GM12892 (cell line): Measurements from ENCODE around the gene CSRNP2.

Experiments
- DNase-seq: peaks from one replicate; pipeline ENCODE4 v3.0.0; 2011; ENCODE audit not compliant: insufficient read length
- FAIRE-seq: peaks from 2 replicates; lab custom pipeline; 2011; peaks lifted over from hg19 to GRCh38; lab: Jason Lieb, UNC
- POLR2A ChIP-seq: IDR thresholded peaks from 2 replicates; pipeline ENCODE4 v1.6.1; 2011; ENCODE audit warnings: low read depth, low read length, control low read depth
- POLR2AphosphoS5 ChIP-seq: IDR thresholded peaks from 2 replicates; pipeline ENCODE4 v1.6.1; 2011; ENCODE audit warnings: low read depth, low read length, control low read depth
- TAF1 ChIP-seq: IDR thresholded peaks from 2 replicates; pipeline ENCODE4 v1.6.1; 2011; ENCODE audit warnings: low read depth, mild to moderate bottlenecking, control low read depth, low read length, borderline replicate concordance

The CSRNP2 gene

DNA sequence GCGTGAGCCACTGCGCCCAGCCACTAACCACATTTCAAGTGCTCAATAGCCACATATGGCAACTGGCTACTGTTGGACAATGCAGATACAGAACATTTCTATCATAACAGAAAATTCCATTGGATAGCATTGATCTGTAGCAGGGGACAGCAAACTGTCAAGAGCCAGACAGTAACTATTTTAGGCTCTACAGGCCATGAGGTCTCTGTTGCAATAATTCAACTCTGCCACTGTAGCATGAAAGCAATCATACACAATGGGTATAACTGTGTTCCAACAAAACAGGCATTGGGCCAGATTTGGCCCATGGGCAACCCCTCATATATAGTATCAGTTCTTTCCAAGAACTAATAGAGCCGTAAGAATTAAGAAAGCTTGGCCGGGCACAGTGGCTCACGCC is 8.0 kb downstream of the CSRNP2 start:
- DNase-seq, result no peak

DNA sequence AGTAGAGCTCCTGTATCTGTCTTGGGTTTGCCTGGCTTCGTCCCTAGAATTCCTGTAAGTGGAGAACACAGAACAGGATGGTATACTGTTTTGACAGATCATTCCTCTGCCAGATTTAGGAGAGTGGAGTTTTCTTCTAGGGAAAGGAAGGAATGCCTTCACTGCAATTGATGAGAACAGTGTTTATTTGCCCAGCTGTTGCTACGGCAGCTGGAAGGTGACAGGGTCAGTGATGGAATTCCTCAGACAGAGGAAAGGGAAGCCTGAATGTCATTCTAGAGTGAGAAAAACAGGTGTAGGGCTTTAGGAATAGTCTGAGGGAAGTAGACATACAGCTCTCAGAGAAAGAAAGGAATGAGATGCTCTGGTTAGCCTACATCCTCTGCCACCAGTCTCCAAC is 11.7 kb downstream of the CSRNP2 start:
- no peak for FAIRE-seq
- TF ChIP-seq POLR2A (no peak), POLR2AphosphoS5 (no peak), TAF1 (no peak)
- no peak for DNase-seq

More for the DNA sequence above, 8.0 kb downstream of the CSRNP2 start:
- TF ChIP-seq TAF1 (no peak), POLR2A (no peak), POLR2AphosphoS5 (no peak)
- FAIRE-seq, result no peak

DNA sequence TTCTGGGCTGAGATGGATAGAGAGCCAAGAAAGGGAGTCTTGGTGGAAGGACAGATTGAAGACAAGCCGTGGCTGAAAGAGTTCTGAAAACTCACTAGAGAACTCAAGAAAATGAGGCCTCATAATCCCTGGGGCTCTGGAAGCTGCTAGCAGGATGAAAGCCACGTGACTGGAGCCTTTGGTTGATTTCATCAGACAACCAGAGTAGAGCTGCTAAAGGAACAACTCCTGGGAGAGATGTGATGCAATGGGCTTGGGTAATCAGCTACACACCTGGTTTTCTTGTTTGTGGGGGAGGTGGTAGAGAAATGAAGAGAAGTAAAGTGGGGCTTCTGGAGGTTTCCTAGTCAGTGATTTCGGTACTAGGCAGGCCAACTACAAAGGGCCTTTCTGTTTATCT is 13.4 kb downstream of the CSRNP2 start:
- DNase-seq (no peak), FAIRE-seq (no peak)
- TF ChIP-seq POLR2A, result no peak
- TF ChIP-seq TAF1, result no peak
- TF ChIP-seq POLR2AphosphoS5, result no peak

DNA sequence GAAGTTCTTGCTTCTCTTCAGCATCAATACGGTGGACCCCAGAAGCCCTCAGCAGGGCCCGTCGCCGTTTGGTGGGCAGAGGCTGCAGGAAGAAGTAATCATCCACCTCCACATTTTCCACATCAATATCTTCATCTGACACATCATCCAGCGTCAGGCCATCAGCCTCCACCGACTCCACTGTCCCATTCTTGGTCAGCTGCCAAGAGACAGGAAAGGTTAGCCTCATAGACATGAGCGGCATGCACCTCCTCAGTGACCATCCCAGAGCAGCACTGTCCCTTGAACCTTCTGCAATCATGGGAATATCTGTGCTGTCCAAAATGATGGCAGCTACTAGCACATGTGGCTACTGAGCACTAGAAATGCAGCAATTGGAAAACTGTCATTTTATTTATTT is 15.6 kb downstream of the CSRNP2 start:
- TF ChIP-seq POLR2AphosphoS5, result no peak
- TF ChIP-seq POLR2A, result no peak
- TF ChIP-seq TAF1, result no peak
- DNase-seq, result no peak
- no peak for FAIRE-seq

DNA sequence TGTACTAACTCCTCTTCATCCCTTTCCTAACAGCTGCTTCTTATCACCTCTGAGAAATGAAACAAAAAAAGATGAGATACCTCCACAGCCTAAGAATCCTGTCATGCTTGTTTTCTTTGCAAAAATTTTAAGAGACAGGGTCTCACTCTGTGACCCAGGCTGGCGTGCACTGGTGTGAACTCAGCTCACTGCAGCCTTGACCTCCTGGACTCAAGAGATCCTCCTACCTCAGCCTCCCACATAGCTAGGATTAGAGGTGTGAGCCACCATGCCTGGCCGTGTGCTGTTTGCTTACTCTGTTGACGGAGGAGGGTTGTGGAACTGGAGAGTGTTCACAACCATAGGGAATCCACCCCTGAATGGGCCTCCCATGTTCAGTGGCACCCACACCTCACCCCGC is 16.2 kb downstream of the CSRNP2 start:
- FAIRE-seq (no peak), DNase-seq (no peak)
- no peak for TF ChIP-seq POLR2A
- no peak for TF ChIP-seq TAF1

DNA sequence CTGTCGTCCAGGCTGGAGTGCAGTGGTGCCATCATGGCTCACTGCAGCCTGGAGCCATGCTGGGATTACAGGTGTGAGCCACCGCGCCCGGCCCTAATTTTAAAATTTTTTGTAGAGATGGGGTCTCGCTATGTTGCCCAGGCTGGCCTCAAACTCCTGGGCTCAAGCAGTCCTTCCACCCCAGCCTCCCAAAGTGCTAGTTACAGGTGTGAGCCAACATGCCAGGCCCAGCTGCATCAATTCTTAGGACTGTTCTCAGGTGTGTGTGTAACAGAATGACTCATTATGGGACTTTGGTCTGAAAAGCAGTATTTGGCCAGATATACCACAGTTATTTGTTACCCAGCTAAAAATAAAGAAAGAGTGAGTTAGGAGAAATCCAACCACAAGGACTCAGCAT is 17.9 kb downstream of the CSRNP2 start:
- DNase-seq (no peak), FAIRE-seq (no peak)
- TF ChIP-seq POLR2A (no peak), POLR2AphosphoS5 (no peak), TAF1 (no peak)

DNA sequence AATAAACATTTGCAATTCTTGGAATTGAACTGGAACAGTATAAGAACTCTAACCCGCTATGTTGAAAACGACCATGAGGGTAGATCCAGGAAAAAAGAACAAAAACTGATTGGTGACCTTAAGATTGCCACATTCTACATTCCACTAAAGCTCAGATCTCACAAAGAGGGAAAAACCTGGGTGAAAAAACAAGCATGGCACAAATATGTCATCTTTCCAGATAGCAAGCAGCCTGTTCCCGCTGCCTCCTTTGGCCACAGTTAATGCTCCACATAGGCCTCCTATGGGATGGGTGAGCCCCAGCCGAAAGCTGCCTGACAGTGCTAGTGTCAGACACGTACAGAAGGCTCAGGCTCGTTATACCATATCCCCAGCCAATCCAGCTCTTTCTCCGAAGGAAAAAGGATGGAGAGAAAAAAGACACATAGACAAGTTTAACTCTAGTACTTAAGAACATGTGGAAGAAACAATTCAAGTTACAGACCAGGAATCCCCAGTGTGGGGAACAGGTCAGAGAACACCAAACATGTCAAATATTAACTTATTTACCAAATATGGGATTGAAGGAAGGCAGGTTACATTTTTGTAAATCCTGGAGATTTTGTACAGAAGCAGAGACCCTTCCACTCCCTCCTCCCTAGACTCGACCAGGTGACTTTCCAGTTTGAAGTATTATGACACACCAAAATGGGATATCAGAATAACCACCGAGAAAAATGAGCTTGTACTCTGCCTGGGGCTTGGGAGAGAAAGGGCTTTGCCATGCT is 20.6 kb downstream of the CSRNP2 start:
- FAIRE-seq (no peak), DNase-seq (no peak)
- TF ChIP-seq TAF1 (no peak), POLR2AphosphoS5 (no peak)

DNA sequence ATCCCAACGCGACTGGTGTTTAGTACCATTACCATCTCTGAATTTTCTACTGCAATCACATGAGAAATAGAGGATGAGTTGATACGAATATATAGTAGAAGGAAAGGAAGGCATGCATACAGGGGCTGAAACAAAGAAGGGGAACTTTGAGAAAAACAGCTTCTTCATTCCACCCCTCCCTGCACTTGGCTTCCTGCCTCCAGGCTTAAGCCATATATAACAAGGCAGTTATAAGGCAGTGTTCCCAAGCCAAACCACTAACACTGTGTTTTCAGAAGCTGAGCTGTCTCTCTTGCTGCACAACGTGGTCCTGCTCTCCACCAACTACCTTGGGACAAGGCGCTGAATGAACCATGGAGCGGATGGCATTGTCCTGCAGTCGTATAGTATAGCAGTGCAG is 24.3 kb downstream of the CSRNP2 start:
- DNase-seq (no peak), FAIRE-seq (no peak)
- TF ChIP-seq TAF1 (no peak), POLR2AphosphoS5 (no peak), POLR2A (no peak)

DNA sequence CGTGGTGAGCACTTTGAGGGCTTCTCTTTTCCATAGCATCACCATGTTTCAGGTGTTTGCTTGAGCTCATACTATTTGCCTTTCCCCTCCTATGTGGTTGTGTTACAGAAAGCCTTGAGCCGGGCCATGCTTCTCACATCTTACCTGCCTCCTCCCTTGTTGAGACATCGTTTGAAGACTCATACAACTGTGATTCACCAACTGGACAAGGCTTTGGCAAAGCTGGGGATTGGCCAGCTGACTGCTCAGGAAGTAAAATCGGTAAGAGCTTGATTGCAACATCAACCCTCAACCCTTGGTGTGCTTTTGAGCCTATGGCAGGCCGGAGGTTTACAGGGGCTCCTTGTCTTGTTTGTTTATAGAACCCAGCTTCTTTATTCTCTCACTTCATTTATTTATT is 27.2 kb downstream of the CSRNP2 start:
- no peak for FAIRE-seq
- TF ChIP-seq POLR2AphosphoS5, result no peak
- TF ChIP-seq POLR2A, result no peak
- no peak for TF ChIP-seq TAF1
- no peak for DNase-seq

DNA sequence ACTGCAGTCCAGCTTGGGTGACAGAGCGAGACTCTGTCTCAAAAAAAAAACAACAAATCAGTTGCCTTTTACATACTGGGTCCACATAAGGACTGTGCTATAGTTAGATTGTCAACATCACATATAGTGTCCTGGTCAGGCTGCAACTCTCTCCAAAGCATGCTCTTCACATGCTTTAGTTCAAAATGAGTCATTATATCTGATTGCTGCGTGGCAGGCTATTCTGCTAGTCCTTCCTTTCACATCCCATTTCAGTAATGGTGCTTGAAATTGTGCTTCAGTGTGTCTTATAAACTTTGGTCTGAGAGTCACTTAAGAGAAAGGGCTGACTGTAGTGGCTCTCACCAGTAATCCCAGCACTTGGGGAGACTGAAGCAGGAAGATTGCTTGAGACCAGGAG is 28.3 kb downstream of the CSRNP2 start:
- FAIRE-seq (no peak), DNase-seq (no peak)
- TF ChIP-seq TAF1 (no peak), POLR2A (no peak), POLR2AphosphoS5 (no peak)

DNA sequence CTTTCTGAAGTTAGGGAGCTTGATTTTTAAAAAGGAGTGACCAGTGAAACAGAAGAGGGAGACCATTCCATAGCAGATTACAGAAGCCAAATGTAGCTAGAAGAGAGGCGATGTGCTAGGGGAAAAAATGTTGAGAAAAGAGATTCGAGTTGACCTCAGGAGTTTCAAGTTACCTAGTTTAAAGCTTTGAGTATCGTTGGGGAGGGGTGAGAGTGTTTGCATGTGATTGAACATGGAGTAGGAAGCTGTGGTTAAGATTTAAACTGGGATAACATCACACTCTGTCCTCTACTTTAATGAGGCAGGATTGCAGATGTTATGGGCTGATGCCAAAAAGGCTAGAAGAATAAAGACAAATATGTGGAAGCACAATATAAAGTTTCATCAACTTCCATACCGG is 31.6 kb downstream of the CSRNP2 start:
- TF ChIP-seq POLR2AphosphoS5 (no peak), POLR2A (no peak), TAF1 (no peak)
- DNase-seq, result no peak
- FAIRE-seq, result no peak

DNA sequence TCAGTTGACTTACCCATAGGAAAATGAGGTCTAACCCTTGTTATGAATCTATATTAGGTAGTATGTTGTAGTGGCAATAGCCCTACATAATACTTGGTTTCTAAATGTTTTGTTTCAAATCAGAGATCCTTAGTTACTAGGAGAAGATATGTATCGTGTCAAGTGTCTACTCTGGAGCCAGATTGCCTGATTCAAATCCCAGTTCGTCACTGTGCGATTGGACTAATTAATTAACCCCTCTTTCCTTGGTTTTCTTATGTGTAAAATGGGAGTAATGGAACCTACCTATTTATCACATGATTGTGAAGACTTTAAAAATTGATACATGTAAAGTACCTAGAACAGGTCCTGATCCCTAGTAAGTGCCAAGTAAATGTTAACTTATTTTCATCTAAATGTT is 33.9 kb downstream of the CSRNP2 start:
- TF ChIP-seq TAF1 (no peak), POLR2A (no peak), POLR2AphosphoS5 (no peak)
- DNase-seq (no peak), FAIRE-seq (no peak)

DNA sequence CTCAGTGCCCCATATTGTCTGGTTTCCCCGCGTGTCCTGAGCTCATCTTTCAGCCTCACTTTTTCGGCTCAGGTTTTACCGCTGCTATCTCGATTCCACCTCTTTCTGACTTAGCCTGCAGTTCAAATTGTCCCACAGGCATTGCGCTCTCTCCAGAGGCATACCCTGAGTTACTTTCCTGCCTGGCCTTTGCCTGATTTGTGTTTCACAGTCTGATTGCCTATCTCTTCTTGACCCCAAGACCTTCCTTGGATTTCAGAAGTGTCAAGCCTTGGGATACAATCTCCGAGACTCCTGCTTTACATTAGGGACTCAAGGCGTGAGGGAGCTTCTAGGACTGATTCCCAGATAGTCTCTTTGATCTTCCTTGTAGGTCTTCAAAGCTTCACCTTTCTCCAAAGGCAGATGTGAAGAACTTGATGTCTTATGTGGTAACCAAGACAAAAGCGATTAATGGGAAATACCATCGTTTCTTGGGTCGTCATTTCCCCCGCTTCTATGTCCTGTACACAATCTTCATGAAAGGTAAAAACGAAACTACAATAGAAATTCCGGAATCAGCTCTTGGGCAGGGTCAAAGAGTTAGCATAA is 34.6 kb downstream of the CSRNP2 start:
- TF ChIP-seq POLR2AphosphoS5, result no peak
- TF ChIP-seq TAF1, result no peak
- no peak for TF ChIP-seq POLR2A
- no peak for DNase-seq
- no peak for FAIRE-seq
